Stimulated activated CD8-positive, alpha-beta memory T cell treated with anti-CD3 and anti-CD28 coated beads, Interleukin-7, amount 100 ng/mL, for 1 hour (primary cell): ENCODE results near the gene PDLIM3.
"Not testable (repeated sequence)": the region's sequence is repeated elsewhere in the genome, so short reads cannot be mapped to it uniquely, and the experiment has no call there.

Experiments
- DNase-seq, 2 donors: peaks; one replicate each; pipeline ENCODE4 v3.0.0-alpha.2; 2020; ENCODE audit warnings: low read depth in 2 of 2

The PDLIM3 gene

DNA sequence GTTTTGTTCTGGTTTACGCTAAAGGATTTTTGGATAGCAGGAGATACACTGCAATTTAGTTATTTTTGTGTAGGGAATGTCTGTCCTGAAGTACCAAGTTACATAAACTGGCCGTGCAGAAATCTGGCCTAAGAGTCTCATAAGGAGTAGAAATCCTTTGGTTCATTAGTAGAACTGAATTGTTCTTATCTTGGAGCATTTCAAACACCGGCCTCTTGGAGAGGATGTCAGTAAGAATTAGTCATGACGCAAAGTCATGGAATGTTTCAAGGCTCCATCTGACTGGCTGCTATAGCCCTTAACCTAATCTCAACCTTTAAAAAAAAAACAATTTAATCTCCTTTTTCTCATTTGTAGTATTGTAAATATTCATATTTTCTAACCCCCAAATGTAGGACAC is 15.2 kb downstream of the PDLIM3 start:
- no peak for DNase-seq

DNA sequence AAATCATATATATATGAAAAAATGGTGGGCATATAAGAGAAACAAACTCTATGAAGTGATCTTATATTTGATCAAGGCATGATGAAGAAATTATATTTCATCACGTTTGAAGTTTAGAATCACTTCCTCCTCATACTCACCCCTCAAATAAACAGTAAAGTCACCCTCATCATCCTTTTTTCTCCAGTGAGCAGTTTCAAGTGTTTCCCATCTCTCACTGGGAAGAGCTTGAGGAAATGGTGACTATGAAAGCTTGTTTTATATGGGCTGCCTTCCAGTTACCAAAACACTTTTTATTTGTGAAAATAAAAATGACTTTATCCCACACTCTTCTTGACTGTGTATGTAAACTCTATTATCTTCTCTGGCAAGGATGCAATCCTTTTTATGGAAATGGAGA is 16.8 kb downstream of the PDLIM3 start:
- DNase-seq = no peak

DNA sequence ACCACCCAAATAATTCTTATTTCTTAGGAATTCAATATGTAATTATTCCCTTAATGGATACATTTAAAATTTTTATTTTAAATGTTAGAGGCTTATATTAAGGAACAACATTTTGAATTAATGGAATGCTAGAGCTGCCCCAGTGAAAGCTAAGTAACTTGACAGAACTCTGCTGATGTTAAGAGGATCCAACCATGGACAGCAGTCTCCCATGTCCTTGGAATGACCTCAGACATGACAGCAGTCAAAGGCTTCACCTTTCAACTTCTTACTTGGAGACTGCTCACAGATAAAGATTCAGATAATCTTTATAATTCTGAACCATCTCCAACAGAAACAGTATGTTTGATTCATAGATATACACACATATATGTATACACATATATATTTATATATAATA is 17.2 kb downstream of the PDLIM3 start:
- DNase-seq = no peak

DNA sequence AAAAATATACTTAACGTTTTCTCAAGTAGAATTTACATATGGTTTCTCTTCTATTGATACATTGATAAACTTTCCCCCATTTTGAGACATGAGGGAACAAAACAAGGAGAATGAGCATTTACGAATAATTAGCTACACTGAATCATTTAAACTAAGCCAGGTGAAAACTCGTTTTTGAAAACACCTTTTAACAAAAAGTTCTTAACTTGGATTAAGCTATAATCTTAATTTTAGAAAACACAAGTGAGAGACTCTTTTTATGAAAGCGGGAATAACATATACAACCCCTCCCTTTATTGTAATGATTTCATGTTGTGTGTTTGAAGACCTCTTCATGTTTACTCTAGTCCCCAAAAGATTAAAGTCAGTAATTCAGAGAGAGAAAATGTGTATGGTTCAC is 20.1 kb downstream of the PDLIM3 start:
- no peak for DNase-seq

DNA sequence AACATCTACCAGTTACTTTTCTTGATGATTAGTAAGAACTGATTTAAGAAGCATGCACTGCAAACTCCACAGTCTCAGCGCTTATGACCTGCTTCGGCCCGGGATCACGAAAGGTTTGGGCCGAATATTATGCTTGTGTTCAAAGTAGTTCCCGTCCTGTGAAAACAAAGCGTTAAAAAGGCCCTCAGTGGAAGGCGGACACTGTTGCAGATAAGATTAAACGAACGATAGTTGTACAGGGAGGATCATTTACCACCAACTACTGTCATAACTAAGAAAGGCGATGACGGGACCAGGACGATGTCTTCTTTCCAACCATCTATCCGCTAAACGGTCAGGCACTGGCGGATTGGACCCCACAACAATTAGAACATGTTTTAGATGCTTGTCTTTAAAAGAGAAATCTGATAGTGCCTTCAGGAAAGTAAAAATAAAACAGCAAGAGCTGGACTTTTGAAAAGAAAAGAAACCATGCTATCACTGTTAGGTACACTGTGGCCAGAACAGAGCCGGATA is 21.1 kb downstream of the PDLIM3 start:
- DNase-seq = no peak

DNA sequence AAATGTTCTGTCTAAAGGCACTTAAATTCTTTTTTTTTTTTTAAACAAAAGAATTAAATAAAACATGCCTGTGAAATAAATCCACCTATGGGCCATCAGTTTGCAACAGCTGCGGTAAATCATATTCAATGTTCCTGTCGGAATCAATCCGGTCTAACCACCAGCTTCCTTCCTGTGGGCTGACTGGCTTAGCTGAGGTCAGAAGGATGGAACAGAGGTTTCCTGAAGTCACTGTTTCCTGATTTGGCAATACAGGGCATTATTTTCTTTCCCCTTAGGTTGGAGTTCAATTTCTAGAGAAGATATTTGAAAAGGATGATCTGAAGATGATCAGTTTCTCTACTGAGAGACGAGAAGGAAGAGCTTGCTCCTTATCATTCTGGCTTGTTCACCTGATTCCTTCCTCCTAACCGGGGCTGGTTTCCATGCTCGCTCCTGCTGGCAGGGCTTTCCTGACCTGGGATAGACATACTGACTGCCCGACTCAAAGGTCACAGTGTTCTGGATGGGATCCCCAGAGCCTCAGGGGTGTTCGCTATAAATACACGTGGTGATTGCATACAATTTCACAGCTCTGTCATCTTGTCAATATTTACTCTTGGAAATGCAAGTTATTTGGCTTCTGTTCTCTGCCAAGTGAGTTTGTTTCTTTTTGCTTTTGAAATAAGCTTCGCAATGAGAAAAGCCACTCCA is 21.7 kb downstream of the PDLIM3 start:
- no peak for DNase-seq

DNA sequence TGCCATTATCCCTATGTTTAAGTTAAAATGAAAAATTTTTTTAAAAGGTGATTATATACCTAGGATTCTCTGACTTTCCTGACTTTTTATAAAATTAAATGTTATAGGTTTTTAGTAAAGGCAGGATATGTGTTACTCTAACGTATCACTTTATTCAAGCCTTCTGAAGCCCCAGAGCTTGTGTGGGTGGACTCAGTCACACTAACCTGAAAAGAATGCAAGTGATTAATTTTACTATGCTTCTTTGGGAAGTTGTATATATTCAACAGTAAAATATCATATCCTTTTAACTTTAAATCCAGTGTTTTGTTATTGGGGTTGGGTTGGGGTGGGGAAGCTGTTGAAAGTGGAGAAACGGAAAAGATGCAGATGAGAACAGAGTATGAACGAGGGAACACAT is 22.8 kb downstream of the PDLIM3 start:
- no peak for DNase-seq

DNA sequence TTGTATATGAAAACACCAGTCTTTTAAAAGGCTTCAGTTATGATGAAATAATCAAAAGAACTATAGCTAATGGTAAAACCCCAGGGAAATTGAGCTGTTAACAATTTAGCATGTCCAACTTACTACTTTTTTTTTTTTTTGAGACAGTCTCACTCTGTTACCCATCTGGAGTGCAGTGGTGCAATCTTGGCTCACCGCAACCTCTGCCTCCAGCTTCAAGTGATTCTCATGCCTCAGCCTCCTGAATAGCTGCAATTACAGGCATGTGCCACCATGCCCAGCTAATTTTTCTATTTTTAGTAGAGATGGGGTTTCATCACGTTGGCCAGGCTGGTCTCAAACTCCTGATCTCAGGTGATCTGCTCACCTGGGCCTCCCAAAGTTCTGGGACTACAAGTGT is 24.1 kb downstream of the PDLIM3 start:
- not testable (repeated sequence) for DNase-seq

DNA sequence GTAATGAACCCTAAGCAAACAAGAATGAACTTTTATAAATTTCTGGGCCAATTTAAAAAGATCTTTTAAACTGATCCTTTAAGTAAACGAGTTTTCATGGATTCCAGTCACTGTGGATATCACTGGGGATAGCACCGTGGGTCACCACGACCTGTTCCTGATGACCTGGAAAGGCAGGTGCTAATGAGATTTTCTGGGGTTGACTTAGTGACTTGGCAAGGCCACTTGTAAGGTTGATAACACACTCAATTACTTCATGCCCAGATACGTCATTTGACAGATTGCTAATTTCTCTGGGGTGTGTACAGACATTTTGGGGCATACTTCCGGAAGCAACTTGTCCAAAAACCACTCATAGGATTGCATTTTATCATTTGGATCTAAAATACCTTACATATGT is 24.5 kb downstream of the PDLIM3 start:
- DNase-seq = no peak

DNA sequence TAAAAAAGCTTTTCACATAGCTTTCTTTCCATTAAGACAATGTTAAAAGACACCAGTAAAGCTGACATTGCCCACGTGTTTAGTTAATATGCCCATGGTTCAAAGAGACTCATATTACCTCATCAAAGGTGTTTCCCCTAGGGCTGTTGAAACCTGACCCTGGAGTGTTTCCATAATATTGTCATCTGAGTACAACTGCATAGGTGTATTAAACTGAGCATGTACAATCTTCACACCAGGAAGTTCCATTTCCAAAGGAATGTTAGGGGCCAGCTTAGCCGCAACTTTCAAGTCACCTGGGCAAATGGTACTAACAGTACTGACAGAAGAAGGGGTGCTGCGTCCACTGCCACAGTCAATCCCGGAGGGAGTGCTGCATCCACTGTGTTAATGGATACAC is 27.1 kb downstream of the PDLIM3 start:
- no peak for DNase-seq

DNA sequence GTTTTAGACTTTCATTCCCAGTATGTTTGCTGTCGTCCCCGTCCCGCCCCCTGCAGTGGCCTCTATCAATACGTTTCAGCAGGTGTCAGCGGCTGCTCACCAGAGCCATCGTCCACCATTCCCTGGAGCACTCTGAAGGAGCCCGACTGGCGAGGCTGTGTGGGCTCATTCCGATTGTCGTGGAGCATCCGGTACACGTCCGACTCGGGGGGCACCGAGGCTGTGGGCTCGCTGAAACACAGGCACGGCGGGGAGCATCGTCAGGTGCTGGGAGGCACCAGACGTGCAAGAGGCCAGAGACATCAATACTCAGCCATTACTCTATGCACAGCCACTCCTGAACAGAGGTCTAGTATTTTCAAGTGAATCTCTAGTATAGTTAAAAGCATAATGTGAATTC is 28.9 kb downstream of the PDLIM3 start:
- no peak for DNase-seq

DNA sequence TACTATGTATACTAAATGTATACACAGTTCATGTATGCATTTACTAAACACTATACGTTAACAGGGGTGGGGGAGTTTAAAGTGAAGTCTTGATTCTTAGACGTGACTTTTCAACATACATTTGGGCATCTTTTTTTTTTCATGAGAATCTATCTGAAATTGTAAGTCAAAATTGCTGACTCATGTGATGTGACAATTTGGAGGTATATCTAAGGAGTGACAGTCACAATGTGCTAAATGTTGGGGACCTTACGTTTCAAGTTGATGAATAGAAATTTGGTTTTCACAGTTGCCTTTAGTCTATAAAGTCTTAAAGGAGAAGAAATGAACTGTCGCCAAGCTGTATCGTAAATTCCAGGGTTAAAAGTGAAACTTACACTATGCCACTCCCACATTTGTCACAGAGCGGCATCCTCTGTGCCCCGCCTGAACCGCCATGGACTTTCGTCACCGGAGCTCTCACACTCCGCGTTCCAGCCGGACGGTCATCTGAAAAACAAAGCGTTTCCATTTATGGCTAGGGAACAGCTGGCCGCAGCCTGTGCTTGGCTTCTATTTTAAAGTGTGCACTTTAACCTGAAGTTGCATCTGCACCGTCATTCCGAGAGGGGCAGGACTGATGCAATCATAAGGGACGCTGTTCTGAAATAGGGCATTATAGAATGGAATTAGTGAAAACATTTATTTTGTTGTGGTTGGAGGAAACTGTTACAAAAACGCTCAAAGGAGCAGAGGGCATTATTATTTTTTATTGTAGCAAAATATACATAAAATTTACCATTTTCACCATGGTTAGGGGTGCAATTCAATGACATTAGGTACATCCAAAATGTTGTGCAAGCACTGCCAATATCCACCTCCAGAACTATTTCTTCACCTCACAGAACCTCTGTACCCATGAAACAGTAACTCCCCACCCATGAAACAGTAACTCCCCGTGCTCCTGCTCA is 30.9 kb downstream of the PDLIM3 start:
- no peak for DNase-seq

DNA sequence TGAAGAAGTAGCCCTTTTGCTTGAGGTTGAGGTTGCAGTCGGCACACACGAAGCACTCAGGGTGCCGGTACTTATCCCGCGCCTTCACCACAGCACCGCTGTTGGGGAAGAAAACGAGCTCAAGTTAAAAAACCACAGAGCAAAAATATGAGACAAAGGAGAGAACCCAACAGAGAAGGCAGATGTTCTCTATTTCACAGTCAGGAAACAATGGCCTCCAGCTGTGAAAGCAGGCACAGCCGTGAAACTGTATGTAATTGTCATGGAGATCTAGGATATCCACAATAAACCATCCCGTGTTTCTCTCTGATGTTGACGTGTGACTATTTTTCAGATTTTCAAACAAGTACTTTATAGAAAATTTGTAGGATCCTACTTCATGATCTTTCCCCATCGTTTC is 32.9 kb downstream of the PDLIM3 start:
- no peak for DNase-seq

DNA sequence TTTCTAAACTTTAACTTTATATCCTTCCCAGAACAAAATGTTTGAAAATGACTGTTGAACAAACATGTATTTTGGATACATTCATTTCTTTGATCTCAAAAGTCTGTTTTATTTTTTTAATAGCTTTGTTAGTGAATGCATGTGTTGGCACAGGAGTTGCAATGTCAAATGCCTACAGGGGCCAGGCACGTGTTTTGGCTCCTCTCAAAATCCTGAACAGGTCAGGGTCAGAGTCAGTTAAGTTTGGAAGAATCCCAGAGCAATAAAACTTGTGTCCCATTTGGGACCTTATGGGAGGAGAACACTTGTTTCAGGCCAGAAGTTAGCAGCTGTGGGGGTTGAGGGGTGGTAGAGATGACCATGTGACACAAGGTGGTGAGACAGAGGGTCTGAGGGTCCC is 34.7 kb downstream of the PDLIM3 start:
- no peak for DNase-seq

DNA sequence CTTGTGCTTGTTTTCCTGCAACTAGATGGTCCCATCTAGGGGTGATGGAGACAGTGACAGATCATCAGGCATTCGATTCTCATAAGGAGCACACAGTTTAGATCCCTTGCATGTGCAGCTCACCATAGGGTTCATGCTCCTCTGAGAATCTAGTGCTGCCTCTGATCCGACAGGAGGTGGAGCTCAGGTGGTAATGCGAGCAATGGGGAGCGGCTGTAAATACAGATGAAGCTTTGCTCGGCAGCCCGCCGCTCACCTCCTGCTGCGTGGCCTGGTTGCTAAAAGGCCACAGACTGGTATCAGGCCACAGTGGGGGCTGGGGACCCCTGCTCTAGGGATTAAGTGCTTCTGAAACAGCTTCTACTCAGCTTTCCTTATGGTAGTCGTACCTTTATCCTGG is 35.3 kb downstream of the PDLIM3 start:
- no peak for DNase-seq

DNA sequence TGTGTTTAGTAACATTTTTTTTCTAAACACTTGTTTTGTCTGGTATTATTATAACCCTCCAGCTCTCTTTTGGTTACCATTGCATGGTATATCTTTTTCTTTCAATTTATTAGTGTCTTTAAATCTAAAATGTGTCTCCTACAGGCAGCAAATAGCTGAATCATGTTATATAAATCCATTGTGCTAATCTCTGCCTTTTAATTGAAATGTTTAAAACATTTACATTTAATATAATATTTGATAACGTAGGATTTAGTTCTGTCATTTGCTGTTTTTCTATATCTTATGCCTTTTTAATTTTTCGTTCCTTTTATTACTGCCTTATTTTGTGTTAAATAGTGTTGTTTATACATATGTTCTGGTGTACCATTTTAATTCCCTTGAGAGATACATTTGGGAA is 46.7 kb downstream of the PDLIM3 start:
- DNase-seq = no peak

DNA sequence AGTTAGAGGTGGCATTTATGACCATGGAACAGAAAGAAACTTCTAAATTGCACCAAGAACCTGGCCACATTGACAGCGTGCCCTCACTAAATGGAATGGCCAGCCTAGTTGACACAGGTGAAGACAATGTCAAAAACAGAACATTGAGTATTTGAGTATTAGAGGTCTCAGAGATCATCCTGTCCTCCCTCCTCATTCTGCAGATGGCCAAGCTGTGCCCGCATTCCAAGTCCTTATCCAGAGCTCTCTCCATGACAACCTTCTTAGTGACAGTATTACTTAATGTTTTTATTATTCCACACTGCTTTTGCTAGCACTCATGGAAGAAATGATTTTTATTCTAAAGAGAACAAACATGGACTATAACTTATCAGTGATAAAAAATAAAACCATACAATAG is 53.9 kb downstream of the PDLIM3 start:
- no peak for DNase-seq

DNA sequence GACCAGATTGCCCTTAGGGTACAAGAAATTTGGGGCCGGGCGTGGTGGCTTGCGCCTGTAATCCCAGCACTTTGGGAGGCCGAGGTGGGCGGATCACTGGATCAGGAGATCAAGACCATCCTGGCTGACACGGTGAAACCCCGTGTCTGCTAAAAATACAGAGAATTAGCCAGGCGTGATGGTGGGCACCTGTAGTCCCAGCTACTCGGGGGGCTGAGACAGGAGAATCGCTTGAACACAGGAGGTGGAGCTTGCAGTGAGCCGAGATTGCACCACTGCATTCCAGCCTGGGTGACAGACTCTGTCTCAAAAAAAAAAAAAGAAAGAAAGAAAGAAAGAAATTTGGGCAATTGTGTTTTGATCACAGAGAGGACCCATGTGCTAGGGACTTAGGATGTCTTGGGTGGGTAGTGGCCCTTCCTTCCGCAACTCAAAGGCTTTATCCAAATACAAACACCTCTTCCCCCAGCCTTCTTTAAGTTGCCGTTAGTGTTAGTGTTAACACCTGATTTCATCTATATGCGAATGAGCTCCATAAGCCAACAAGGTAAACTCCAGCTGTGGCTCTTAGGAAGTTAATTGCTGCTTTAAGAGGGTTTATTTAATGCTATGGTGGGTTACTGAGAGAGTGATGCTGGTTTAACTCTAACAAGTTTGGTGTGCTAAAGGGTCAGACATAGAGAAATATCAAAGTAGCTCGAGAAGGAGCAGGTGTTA is 55.1 kb downstream of the PDLIM3 start:
- DNase-seq = no peak

DNA sequence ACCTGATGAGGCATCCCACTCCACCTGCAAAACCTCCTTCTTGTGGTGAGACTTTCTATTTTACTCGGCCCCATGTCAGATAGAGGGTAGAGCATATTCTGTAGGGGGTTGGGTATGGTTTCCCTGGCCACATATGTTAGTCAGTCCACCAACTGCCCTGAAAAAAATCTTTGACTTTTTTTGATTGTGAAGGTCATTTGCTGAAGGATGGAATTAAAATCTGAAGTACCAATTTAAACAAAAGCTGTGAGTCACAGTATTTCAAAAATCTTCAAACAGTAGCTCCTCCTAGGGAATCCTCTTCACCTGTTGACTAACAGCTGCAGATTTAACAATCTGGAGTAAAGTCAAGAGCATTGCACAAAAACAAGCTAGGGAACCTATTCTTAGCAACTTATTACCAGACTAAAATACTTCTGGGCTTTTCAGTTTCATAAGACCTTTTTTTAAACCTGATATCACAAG is 55.8 kb downstream of the PDLIM3 start:
- DNase-seq = no peak

DNA sequence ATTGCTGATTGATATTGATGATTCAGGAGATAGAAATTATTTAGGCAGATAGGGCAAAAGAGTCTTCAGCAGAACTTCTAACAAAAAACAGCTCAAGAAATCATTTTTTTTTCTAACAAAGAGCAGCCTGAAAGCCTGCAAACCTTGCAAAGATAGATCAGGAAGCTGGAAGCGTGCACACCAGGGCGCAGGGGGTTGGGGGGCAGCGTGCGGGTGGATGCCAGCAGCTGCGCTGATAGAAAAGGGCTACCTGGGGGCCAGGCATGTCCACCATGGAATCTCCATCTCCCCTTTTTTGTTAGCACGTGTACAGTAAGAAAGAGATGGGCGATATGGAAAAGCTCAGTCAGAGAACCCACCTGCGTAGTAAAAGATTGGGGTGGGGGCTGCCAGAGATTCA is 62.1 kb downstream of the PDLIM3 start:
- DNase-seq = no peak

DNA sequence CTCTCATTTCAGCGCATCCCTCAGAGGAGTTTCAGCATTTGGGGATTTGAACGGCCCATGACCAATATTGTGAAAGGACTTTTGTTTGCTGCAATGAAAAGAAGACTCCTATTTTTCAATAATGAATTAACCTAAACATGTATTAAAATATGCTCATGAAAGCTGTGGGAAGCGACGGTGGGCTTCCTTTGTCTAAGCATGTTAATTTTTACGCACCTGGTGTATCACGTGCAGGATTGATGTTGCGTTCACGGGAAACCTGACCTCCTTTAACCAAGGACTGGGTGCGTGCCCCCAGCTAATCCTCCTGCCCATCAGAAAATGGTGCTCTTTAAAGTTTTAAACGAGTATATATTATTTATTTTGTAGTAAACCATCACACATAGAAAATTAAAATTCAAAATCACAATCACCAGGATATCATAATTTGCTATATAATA is 63.2 kb downstream of the PDLIM3 start:
- no peak for DNase-seq
